Ureter (tissue), 1 donor: ENCODE data around the gene LRRC8C. TPM values are rescaled to one million over a fixed set of nuclear protein-coding genes. Genes with fewer than 3 reads are reported as not detected.

ENCODE experiments used
- DNase-seq: peaks from one replicate; pipeline ENCODE4 v3.0.0-alpha.2; 2020; ENCODE audit warnings: low spot score
- total RNA-seq: library from RNA; stranded (reverse); gene quantifications from one replicate; pipeline ENCODE4 v1.2.4, GENCODE V29; 2023
- donor health status: DM: yes; HTN: yes; CAD: no.

The LRRC8C gene
- total RNA-seq, 1 donor from 2014 or later: 10.1 TPM

- DNase-seq: no peak
These were observed 130.7 kb downstream of the LRRC8C start for GRCh38 chr1:89763649-89763986.

- DNase-seq: no peak
These were observed 132.9 kb downstream of the LRRC8C start for GRCh38 chr1:89765774-89766173.

GRCh38 chr1:89767618-89768017, 134.7 kb downstream of the LRRC8C start:
- no peak for DNase-seq

Other genes starting within 250 kb of the LRRC8C start
- 14.4 TPM for gene LRRC8B, start 108.3 kb upstream of the LRRC8C start, total RNA-seq
- 17.8 TPM for gene LRRC8D, start 187.9 kb downstream of the LRRC8C start, total RNA-seq